Right lobe of liver (tissue), 6 donors: Measurements from ENCODE around the gene SLC6A8. TPM values are rescaled to one million over a fixed set of nuclear protein-coding genes. Genes with fewer than 3 reads are reported as not detected.
A peak's percentile ranks its signal among the peaks of the same experiment; 100 is the strongest.

Source experiments
- ATAC-seq, 4 donors: fragments of 200-7000 bp; cut with Tn5 transposase; one replicate each; pipeline ENCODE4 v1.9.1; 2020; ENCODE audit warnings: mild to moderate bottlenecking in 4 of 4, moderate library complexity in 4 of 4
- DNase-seq, 3 donors: peaks; one replicate each; pipeline ENCODE4 v3.0.0-alpha.2; 2020
- H3K27ac ChIP-seq, 3 donors: fragments of 200-600 bp; one replicate each; pipeline ENCODE4 v1.8.0; 2022
- H3K27me3 ChIP-seq, 2 donors: fragments of 200-600 bp; one replicate each; pipeline ENCODE4 v1.8.0; 2022
- H3K36me3 ChIP-seq, 4 donors: fragments of 200-600 bp; sonication (generic) in 1 of 4; one replicate each; pipeline versions ENCODE4 v1.5.1 to v1.8.0; 2017 to 2022; ENCODE audit warnings: control low read depth in 1 of 4
- H3K4me1 ChIP-seq, 4 donors: fragments of 200-600 bp; sonication (generic) in 1 of 4; one replicate each; pipeline versions ENCODE4 v1.5.1 to v1.8.0; 2017 to 2022; ENCODE audit warnings: control low read depth in 1 of 4
- H3K4me3 ChIP-seq, 3 donors: fragments of 200-600 bp; one replicate each; pipeline ENCODE4 v1.8.0; 2022
- H3K9me3 ChIP-seq, 4 donors: fragments of 200-600 bp; sonication (generic) in 1 of 4; one replicate each; pipeline versions ENCODE4 v1.5.1 to v1.8.0; 2017 to 2022; ENCODE audit warnings: control low read depth in 1 of 4
- POLR2A ChIP-seq: fragments of 450-650 bp; IDR thresholded peaks from one replicate; pipeline ENCODE4 v1.6.1; 2017; ENCODE audit warnings: antibody characterized with exemption, mild to moderate bottlenecking
- WGBS: methylation state at CpG from one replicate; pipeline ENCODE4 v1.1.6; 2018; ENCODE audit warnings: low coverage, low lambda C conversion rate; ENCODE audit not compliant: insufficient coverage; ENCODE audit errors: missing lambda C conversion rate; 5-methylcytosine and 5-hydroxymethylcytosine counted together
- intact Hi-C, 2 donors: fragments of 100-400 bp; cut with DNase I; formaldehyde crosslinking; loops; one replicate each; pipeline versions ENCODE4 v1.11.2 to v1.14.1; 2022
- total RNA-seq, 6 experiments: library from RNA; depleted of rRNA in 2 of 6; stranded (reverse); fragments of >200 nt in 2 of 6; fragmentation: NEBNext Ultra II Directional in 3 of 6; extraction: Animal tissue kit (Norgen Biotek cat#: 25700) in 3 of 6; gene quantifications; one replicate each; pipeline versions ENCODE4 v1.1.0 to v1.2.4, GENCODE V29; 2016 to 2023
- TF ChIP-seq, protein P1 (sequence below), 4 donors: fragments of 200-600 bp in 3 of 4; fragments of 450-650 bp in 1 of 4; IDR thresholded peaks; one replicate each; pipeline versions ENCODE4 v1.5.1 to v1.8.0; 2016 to 2022; ENCODE audit warnings: antibody characterized with exemption in 4 of 4, mild to moderate bottlenecking in 2 of 4
- donor health status: DM: no; HTN: yes; CAD: no.
- donor health status: DM: no; HTN: no; CAD: no.
- donor health status: DM: no; HTN: no; CAD: no.
- donor health status: DM: no; HTN: yes; CAD: no.
- donor health status: DM: no; HTN: yes; CAD: no.

Gene SLC6A8
- total RNA-seq, 6 experiments from 2014 or later = 1.6 to 9.2 (median 2.9) TPM

DNA sequence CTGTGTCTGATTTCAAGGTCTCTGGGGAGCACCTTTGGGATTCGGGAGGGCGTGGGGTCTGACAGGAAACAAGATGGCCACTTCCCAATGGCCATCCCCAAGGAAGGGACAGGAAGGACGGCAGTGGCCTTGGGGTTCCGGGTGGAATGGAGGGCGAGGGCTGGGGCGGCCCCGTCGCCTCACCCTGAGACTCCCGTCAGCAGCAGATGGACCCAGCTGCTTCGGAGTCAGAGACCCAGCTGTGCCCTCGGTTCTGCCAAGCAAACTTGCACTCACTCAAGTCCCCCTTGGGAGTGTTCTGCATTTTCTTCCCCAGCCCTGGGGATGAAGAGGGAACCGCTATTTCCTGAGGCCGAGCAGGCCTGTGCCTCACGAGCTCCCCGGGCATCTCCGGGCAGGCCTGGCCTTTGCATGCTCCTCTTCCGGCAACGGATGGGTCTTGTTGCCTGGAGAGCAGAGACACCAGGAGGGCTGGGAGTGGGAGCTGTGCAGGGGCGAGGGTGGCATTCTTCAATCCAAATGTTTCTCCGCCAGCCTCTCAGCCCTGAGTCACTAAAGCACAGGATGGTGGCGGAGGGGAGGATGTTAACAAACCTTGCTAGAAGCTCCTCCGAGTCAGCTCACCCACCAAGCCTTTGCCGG is 47.6 kb upstream of the SLC6A8 start:
- Histone ChIP-seq H3K9me3 (no peaks in the 10 kb centered on the region), H3K27ac (no peak overlapping the region), H3K4me3 (no peak overlapping the region), H3K36me3 (no peaks in the 10 kb centered on the region), H3K4me1 (peaks cover 0 to 4% (median 0%) of the 10 kb centered on the region in 4 donors), H3K27me3 (no peaks in the 10 kb centered on the region)
- intact Hi-C loops = no loop called here
- no peak for DNase-seq
- 67% methylated on average over 1 of the region's 23 CpGs for WGBS
- no peak for ATAC-seq
- TF ChIP-seq, protein P1, sequence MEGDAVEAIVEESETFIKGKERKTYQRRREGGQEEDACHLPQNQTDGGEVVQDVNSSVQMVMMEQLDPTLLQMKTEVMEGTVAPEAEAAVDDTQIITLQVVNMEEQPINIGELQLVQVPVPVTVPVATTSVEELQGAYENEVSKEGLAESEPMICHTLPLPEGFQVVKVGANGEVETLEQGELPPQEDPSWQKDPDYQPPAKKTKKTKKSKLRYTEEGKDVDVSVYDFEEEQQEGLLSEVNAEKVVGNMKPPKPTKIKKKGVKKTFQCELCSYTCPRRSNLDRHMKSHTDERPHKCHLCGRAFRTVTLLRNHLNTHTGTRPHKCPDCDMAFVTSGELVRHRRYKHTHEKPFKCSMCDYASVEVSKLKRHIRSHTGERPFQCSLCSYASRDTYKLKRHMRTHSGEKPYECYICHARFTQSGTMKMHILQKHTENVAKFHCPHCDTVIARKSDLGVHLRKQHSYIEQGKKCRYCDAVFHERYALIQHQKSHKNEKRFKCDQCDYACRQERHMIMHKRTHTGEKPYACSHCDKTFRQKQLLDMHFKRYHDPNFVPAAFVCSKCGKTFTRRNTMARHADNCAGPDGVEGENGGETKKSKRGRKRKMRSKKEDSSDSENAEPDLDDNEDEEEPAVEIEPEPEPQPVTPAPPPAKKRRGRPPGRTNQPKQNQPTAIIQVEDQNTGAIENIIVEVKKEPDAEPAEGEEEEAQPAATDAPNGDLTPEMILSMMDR (IDR thresholded peaks at IDR 0.05) = no peak
- no peak for TF ChIP-seq POLR2A

DNA sequence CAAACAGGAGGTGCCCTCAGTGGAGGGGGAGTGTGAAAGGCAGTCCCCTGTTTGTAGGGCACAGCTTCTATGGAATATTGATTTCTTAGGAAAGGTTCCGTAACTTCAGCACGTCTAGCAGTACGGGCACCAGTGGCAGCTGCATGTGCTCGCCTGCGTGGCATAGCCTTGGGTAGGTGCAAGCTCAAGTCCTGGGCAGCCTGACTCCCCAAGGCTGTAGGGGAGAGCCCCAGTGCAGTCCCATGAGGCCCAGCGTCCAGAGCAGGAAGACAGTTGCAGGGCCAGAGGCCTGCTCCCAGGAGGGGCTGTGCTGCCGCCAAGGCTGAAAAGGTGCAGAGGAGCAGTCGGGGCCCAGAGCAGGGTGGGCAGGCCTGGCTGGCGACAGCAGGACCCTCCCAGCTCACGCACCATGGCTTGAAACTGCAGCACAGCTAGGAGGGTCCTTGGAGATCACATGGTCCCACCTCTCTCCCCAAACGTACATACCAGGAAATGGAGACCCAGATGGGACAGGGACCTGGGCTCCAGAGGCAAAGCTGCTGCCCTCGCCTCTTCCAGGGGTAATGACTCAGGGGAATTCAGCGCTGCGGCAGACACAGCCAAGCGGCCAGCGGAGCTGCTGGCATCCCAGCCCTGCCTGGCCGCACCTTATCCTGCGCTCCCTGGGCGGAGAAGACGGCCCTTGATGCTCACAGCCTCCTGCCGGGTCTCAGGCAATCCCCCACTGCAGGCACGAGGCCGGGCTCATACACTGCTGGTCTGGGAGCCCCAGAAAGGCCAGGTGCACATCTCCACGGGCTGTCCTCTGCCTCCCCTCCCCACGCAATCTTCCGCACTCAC is 46.8 kb upstream of the SLC6A8 start:
- Histone ChIP-seq H3K4me3 (no peak overlapping the region), H3K36me3 (no peaks in the 10 kb centered on the region), H3K4me1 (peaks cover 0 to 4% (median 0%) of the 10 kb centered on the region in 4 donors), H3K27me3 (no peaks in the 10 kb centered on the region), H3K27ac (no peak overlapping the region), H3K9me3 (no peaks in the 10 kb centered on the region)
- TF ChIP-seq, protein P1 (IDR thresholded peaks at IDR 0.05) = no peak
- intact Hi-C loops = no loop called here
- 100% methylated on average over 1 of the region's 26 CpGs for WGBS
- DNase-seq = peak in 1 of 3 donors; percentile 53
- no peak for ATAC-seq

DNA sequence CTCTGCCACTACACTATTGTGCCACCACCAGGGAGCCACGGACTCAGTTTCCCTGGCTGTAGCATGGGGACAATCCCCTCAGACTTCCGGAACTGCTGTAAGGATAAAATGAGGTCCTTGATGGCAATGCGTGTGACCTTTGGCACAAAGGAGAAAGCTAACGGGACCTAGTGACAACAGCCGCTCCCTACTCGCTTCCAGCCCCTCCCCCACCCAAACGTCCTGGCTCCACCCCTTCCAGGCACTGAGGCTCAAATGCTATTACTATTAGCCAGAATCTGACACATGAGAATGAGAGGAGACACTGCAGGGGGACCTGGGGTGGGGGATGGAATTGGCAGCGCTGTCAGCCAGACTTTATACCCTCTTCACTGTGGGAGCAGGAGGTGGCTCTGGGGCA is 46.1 kb upstream of the SLC6A8 start:
- ATAC-seq (no peak), DNase-seq (no peak)
- TF ChIP-seq, protein P1 (IDR thresholded peaks at IDR 0.05) = no peak
- TF ChIP-seq POLR2A = no peak
- intact Hi-C loops = no loop called here
- Histone ChIP-seq H3K9me3 (no peaks in the 10 kb centered on the region), H3K27me3 (no peaks in the 10 kb centered on the region), H3K36me3 (no peaks in the 10 kb centered on the region), H3K27ac (no peak overlapping the region), H3K4me3 (no peak overlapping the region), H3K4me1 (peaks cover 0 to 4% (median 0%) of the 10 kb centered on the region in 4 donors)
- 10% methylated on average over 4 of the region's 8 CpGs for WGBS

DNA sequence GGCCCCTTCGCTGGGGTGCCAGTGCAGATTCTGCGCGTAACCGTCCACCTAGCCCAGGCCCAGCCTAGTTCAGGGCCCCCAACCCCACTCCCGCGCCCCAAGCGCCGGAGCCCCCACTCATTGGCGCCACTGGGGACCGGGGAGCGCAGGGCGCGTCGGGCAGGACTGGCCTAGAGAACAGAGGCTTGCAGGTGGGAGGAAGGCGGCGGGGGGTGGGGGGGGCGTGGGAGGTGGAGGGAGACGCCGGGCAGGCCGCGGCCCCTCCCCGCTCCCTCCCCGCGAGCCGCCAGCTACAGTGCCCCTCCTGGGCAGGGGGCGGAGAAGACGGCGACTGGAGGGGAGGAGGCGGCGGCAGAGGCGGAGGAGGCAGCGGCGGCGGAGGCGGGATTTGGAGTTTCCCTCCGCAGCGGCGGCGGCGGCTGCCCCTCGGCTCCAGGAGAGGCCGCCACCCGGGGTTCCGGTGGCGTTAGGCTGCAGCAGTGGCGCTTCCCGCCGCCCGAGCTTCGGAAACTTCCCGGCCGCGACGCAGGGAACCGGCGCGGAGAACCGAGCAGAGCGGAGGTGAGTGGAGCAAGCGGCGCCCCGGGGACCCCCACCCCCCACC is 45.6 kb upstream of the SLC6A8 start:
- WGBS = no CpG with 5 or more reads among the region's 62 CpGs
- no peak overlapping the region for H3K27ac ChIP-seq
- intact Hi-C loops = no loop called here
- no peak overlapping the region for H3K4me3 ChIP-seq
- ATAC-seq (no peak), DNase-seq (no peak)
- H3K4me1 ChIP-seq = peaks cover 0 to 4% (median 0%) of the 10 kb centered on the region in 4 donors
- H3K36me3 ChIP-seq = no peaks in the 10 kb centered on the region
- no peaks in the 10 kb centered on the region for H3K27me3 ChIP-seq
- TF ChIP-seq, protein P1 (IDR thresholded peaks at IDR 0.05) = no peak
- TF ChIP-seq POLR2A = no peak
- H3K9me3 ChIP-seq = no peaks in the 10 kb centered on the region
